ENCODE measurements around the gene ARFGEF2.

DNA sequence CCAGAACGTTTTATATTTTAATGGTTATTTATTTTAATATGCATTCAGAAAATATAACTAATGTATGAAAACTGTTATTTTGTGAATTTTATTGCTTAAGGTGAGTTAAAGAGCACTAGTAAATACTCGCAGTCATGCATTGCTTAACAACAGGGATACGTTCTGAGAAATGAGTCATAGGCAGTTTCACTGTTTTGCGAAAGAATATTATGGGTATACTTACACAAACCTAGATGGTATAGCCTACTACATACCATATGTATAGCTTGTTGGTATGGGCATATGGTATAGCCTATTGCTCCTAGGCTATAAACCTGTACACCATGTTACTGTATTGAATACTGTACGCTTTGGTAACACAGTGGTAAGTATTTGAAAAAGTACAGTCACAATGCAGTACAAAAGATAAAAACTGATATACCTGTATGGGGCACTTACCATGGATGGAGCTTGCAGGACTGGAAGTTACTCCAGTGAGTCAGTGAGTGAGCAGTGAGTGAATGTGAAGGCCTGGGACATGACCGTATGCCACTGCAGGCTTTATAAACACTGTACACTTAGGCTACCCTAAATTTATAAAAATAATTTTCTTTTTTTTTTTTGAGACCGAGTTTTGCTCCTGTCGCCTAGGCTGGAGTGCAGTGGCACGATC is 38.5 kb downstream of the ARFGEF2 start:
- TF ChIP-seq, protein P1, sequence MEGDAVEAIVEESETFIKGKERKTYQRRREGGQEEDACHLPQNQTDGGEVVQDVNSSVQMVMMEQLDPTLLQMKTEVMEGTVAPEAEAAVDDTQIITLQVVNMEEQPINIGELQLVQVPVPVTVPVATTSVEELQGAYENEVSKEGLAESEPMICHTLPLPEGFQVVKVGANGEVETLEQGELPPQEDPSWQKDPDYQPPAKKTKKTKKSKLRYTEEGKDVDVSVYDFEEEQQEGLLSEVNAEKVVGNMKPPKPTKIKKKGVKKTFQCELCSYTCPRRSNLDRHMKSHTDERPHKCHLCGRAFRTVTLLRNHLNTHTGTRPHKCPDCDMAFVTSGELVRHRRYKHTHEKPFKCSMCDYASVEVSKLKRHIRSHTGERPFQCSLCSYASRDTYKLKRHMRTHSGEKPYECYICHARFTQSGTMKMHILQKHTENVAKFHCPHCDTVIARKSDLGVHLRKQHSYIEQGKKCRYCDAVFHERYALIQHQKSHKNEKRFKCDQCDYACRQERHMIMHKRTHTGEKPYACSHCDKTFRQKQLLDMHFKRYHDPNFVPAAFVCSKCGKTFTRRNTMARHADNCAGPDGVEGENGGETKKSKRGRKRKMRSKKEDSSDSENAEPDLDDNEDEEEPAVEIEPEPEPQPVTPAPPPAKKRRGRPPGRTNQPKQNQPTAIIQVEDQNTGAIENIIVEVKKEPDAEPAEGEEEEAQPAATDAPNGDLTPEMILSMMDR (IDR thresholded peaks at IDR 0.05) = no peak
- TF ChIP-seq POLR2A (IDR thresholded peaks at IDR 0.05) (no peak), EP300 (IDR thresholded peaks at IDR 0.05) (no peak)
